HG03457 (cell line): ENCODE data around the gene SLC35E2B.
"Not testable (repeated sequence)": the region's sequence is repeated elsewhere in the genome, so short reads cannot be mapped to it uniquely, and the experiment has no call there.

Experiments
- ATAC-seq: cut with Tn5 transposase; IDR thresholded peaks from one replicate; pipeline ENCODE4 v1.9.1; 2021; ENCODE audit warnings: moderate number of reproducible peaks; ENCODE audit not compliant: unreplicated experiment

Gene SLC35E2B

DNA sequence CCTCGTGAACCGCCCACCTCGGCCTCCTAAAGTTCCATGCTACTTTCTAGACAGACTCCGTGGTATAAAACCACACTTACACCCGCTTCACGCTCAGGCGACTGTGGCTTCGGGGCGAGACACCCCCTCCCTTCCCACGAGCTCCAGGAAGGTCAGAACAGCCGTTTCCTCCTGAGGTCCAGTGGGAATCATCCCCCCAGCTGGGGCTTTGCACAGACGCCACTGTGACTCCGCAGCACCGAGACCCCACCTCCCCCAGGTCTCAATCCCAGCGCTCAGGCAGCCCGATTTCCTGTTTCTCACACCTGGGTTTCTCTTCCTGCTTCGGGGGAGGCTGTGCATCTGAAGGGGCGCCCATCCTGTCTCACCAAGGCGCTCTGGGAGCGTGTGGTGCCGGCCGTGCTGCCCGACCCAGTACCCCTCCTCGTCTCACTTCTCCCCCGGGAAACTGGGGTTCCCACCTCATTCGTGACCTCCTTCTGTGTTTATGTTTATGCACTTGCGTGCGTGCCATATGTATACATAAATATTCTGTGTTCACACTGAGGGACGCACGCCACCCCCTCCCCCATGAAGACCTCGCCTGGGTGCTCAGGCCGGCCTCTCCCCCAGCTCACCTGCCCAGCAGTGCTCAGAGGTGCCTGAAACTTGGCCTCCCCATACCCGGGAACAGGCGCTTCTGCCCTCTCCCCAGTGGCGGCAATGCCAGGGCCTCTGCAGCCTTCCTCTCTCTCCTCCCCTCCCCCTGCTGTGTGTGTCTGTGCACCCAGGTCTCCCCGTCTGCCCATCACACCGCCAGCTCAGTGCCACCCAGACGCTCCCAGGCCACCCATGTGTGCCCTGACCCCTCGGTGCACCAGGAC lies 14.6 kb downstream of the SLC35E2B start:
- peak; percentile 42 for ATAC-seq

DNA sequence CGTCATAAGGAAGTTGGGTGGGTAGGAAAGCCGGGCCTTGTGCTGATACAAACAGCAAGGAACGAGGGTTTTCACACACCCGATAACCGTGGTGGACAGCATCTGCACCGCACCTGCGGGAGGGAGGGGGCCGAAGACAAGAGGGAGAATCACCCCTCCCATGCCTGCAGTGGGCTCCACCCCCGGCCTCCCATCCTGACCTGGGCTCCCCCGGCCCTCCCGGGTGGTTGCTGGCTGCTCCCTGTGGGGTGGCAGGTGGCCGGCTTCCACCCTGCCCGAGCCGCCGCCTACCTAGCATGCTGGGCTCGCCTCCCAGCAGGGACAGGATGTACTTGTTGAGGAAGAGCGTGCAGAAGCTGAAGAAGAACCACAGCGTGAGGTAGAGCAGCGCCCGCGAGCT lies 16.5 kb downstream of the SLC35E2B start:
- not testable (repeated sequence) for ATAC-seq

DNA sequence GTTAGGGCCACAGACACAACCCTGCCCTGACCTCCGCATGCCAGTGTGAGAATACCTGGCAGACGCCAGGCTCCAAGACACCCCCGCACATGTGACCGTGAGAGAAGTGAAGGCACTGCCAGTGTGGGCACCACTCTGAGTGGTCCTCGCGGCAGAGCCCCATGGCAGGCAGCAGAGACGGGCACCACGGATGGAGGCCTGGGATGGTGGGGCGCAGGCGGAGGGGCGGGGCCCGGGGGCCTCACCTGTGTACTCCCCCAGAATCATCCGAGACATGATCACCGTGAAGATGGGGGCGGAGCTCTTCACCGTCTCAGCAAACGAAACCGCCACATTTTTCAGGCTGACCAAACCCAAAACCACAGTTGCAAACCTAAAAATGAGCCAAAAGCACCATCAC lies 17.4 kb downstream of the SLC35E2B start:
- ATAC-seq = not testable (repeated sequence)

DNA sequence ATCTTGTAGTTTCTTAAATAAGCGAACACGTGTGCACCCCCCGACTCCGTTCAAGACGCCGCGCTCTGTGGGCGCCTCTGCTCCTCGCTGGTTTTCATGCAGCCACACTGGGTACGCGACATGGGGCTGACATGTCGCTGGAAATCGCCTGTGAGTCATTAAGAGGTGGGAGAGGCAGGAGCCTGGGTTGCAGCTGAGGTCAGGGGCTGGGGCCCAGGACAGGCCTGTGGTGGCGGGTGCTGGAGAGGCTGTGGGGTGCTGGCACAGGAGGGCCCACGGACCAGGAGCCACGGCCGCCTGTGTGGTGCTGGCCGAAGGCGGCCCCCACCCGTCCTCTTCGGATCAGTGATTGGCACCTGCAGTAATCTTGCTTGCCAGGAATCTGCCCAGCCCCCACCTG lies 17.8 kb downstream of the SLC35E2B start:
- ATAC-seq = not testable (repeated sequence)

DNA sequence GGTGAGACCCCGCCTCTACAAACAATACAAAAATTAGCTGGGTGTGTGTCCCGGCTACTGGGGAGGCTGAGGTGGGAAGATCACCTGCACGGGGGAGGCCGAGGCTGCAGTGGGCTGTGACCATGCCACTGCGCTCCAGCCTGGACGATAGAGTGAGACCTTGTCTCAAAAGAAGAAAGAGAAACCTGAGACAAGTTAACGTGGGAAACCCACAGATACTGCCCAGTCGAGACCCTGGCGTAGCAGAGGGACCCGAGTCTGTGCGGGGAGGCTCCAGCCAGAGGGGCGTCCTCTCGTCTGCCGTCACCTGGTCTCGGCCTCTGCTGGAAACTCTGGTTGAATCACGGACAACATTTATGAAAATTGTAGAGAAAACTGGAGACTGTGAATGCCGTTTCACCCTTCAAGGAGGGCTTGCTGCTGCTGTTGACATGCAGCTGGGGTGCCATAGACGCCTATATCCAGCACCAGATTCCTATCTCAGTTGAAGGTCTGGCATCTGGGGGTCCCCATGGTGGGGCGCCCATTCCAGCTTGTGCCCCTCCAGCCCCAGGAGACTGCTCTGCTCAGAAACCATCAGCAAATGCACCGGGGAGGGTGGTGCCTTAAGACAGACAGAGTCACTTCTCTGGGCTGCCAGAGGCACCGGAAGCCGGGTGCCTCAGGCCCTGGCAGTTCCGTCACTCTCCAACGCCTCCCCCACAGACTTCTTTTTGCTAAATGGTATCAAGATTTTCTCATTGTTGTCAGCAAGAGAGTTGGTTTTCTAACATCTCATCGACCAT lies 20.2 kb downstream of the SLC35E2B start:
- ATAC-seq = no peak

DNA sequence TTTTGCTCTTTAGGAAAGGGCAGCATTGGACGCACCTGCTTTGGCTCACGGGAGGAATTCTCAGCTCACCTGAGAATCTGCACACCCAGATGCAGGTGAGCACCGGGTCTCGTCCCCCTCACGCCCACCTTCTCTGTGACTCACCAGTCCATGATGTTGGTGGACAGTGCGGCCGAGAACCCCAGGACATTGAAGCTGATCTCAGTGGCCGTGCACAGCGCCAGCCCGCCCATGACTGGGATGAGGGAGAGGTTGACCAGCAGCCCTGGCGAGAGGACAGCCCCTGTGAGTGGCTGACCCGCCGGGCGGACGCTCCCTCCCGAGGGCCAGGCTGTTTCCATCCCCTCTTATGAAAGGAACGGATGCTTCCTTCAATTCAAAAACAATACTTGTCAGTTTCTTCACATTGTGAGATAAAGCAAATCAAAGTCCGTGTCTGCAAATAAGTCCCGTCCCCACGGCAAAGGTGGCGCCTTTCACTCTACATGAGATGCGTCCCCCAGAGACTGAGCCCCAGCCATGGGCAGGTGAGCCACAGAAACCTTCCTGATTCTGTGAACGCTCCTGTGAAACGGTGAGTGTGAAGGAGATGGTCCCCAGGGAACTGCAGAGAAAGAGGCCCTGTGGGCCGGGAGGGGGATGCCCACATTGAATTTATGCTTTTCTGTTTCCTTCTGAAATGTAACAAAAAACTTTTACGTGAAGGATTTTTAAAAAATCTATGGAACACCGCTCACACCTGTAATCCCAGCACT lies 21.1 kb downstream of the SLC35E2B start:
- no peak for ATAC-seq

DNA sequence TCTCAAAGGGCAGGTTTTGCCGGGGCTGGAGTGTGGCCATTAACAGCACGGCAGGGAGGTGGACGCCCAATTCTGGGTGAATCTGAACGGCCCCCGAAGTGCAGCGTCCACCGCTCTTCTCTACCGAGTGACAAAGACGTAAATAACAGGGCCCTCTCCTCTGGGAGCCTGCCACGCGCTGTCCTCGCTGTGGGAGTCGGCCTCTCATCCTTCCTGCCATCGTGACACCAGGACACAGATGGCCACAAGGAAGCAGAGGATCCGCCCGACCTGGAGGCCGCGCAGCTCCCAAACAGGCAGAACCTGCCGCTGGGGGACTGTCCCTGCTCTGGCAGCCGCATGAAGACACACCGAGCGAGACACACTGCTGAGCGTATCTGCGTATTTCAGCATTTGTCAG lies 21.7 kb downstream of the SLC35E2B start:
- ATAC-seq = no peak

DNA sequence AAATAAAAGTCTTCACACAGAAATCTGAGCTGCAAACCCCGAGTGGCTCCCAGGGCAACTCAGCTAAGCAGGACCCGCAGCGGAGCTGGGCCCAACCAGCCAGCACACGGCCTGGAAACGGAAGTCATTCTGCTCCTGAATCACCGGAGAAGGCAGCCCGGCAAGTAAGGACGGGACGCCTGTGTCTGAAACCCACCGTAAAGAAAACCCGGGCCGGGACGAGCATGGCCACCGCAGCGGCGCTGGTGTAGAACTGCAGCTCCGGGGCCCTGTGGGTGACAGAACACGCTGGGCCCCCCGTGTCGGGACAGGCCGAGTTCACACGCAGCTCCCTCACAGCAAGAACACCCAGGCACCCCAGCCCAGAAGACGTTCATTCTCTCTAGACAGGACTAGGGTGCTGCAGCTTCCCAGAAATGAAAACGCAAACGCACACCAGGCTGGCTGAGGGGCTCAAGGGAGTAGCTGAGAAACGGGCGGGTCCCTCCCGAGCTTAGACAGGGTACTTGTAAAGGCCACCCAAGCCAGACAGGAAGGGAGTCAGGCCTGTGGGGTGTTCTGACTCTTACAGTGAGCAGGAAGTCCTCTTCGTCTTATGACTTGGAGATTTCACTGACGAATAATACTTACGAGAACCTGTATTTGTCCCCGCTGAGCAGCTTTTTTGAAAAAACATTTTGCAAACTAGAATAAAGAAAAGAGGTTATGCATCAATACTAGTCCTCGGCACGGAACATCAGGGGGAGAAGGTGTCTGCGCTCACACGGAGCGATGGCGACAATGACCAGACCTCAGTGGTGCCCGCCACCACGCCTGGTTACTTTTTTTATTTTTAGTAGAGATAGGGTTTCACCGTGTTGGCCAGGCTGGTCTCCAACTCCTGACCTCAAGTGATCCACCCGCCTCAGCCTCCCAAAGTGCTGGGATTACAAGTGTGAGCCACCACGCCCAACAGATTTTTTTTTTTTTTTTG lies 22.8 kb downstream of the SLC35E2B start:
- ATAC-seq = no peak

DNA sequence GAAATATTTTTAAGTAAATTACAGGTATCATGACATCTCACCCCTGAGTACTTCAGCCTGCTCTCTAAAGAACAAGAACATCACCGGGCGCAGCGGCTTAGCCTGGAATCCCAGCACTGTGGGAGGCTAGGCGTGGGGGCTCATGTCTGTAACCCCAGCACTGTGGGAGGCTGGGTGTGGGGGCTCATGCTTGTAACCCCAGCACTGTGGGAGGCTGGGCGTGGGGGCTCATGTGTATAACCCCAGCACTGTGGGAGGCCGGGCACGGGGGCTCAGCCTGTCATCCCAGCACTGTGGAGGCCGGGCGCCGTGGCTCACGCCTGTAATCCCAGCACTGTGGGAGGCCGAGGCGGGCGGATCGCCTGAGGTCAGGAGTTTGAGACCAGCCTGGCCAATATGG lies 26.1 kb downstream of the SLC35E2B start:
- ATAC-seq = no peak

DNA sequence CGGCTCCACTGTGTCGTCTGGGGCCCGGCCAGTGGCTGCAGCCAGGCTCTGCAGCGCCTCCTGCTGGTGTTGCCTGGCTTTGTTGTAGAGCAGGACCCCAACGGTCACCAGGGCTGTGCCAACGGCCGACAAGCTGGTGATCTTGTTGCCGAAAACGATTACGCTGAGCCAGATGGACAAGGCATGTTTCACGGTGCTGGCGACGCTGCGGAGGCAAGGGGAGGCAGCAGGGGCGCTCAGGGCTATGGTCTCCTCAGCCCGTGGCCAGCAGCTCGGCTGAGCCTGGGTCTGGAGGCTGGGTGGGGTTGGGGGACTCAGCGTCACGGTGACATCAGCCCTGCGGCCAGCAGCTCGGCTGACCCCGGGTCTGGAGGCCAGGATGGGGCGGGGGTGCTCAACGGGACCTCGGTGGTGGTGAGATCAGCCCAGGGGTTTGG lies 26.8 kb downstream of the SLC35E2B start:
- ATAC-seq = no peak

DNA sequence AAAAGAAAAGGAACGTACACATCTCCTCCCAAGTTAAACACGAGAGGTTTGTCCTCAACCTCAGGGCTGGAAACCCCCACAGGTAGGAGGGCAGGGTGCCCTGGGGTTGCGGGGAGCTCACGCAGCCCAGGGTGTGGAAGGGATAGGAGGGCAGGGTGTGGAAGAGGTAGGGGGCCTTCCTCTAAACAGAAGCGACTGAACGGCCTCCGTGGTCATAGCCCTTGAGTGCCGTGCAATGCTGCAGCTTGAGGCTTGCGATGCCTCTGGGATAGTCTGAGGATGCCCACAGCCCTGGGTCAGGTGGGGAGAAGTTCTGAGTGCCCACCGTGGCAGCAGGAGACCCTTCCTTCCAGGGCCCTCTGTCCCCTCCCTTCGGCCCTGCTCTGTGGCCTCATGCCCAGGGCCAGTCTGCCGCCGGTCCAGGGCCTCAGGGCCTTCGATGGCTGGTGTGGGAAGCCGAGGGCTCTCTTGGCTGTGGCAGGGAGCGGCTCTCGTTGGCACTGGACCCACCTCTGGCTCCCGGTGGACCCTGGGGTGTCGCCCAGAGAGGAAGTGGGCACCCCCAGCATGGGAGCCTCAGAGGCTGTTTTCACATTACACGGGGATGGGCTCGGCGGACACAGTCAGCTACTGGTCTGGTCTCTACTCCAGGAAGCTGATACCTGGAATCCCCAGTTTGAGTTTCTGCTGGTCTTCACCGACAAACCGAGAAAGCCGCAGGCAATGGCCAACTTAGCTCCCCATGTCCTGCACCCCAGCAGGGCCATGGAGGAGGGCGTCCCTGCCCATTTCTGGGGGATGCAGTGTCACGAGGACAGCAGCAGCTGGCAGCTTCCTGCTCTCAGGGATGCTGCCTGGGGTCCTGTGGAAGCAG lies 27.4 kb downstream of the SLC35E2B start:
- ATAC-seq = no peak

DNA sequence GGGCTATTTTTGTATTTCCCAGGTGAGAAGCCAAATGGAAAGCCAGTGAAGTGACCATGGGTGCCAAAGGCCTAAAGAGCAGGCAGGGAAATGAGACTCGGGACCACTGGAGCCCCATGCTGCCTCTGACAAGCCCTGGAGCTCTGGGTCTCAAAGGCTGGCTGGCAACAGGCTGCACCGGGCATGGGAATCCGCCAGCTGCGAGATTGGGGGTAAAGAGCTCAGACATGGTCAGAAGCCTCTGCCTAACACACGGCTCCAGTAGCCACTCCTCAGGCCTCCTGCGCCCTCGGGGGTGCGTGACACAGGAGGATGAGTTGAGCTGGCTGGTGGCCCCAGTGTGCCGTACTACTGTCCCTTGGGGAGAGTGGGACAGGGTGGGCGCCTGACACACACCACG lies 28.3 kb downstream of the SLC35E2B start:
- ATAC-seq = not testable (repeated sequence)

DNA sequence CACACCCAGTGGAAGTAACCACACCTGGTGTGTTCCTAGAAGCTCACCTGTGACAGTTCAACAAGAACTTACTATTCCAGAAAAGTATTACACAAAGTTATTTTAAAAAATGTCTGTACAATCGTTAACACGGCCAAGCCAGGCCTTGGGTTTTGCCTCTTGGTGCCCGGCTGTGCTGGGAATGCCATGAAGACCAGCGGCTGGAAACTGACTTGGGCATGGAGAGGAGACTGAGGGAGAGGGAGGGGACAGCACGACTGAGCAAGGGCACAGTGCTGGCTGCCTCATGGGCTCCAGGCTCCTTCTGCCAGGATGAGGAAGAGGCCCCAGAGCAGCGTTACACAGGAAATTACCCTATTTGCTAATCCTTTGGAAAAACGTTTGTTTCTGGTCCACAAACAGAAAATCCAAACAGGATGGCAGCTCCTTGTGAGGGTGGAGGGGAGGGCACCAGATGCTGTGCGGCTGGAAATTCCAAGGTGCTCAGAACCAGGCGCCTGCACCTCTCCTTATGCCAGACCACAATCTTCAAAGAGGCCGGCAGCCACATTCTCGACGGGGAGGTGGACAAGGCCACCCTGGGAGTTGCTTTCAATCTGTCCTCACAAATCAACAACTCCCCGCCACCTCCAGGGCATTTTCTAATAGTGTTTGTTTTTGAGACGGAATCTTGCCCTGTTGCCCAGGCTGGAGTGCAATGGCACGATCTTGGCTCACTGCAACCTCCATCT lies 29.6 kb downstream of the SLC35E2B start:
- ATAC-seq = not testable (repeated sequence)

DNA sequence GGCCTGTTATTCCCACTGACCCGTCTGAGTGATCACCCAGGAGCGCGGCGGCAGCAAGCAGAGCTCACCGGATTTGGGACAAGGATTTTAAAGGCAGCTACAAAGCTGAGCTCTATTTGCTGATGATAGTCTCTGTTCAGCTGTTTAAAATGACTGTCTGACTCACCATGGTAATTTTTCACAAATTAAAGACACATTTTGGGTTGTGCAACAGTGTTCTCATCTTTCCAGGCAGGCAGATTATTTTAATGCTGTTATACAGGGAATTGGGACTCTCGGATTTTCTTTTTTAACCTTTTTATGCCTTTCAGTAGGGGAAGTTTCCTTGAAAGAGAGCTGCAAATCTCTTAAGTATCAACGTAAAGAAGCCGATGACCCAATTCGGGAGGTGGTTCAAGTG lies 30.2 kb downstream of the SLC35E2B start:
- not testable (repeated sequence) for ATAC-seq

DNA sequence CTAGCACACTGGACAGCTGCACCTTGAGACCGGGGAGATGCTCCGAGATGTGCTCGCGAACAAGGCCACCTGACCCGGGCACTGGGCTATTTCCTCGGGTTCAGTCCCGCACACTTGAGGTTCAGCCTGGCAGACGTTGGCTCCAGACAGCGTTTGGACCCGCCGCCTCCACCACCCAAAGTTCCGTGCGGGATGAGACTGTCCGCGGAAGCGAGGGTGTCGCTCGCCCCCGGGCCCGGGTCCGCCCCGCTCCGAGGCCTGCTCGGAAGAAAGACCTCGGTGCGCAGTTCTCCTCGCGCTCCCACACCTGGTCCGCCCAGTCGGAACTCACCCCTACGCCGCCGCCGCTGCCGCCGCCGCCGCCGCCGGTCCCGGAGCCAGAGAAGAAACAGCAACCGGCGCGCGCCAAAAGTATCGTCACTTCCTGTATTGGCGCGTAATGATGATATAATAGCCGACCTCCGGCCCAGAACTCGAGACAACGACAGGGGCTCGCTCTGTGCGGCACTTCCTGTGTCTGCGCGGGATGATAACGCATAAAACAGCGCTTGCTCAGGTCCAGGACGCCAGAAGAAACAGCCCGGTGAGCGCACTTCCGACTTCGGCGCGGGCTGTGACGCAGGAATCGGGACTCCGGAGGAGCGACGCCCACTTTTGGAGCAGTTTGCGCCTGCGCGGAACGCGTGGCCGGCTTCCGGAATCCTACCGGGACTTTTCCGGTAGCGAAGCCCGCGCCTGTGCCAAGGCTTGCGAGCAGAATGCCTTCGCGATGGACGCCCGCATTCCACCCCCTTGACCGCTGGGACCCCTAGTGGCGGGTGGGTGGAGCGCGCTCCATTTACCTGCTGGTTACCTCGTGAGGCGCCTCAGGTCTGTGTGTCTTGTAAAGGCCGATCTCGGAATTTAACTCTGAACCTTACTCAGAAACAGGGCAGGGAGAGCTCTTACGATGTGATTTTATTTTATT lies 33.7 kb downstream of the SLC35E2B start, which contains the start of gene CDK11B:
Gene CDK11B (minus strand): TSS at position 422 of the 967 bp plus-strand sequence. CDS start 1,519 bp downstream, outside the sequence.
- peak; percentile 58 for ATAC-seq

DNA sequence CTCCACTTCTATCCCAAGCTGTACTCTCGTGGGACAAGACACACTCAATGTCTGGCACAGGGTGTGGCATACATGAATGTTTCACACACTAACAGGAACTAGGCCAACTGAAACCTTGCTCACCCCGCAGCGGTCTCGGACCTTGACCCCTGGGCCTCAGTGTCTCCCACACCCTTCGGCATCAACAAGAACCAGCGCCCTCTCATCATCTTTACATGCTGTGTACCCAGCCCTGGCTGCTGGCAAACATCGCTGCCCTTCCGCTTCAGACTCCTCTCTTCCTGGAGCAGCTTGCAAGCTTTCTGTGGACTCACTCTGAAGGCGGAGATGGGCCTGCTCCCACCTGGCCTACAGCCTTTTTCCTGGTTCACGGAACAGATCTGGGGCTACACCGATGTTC lies 44.3 kb downstream of the SLC35E2B start:
- not testable (repeated sequence) for ATAC-seq

DNA sequence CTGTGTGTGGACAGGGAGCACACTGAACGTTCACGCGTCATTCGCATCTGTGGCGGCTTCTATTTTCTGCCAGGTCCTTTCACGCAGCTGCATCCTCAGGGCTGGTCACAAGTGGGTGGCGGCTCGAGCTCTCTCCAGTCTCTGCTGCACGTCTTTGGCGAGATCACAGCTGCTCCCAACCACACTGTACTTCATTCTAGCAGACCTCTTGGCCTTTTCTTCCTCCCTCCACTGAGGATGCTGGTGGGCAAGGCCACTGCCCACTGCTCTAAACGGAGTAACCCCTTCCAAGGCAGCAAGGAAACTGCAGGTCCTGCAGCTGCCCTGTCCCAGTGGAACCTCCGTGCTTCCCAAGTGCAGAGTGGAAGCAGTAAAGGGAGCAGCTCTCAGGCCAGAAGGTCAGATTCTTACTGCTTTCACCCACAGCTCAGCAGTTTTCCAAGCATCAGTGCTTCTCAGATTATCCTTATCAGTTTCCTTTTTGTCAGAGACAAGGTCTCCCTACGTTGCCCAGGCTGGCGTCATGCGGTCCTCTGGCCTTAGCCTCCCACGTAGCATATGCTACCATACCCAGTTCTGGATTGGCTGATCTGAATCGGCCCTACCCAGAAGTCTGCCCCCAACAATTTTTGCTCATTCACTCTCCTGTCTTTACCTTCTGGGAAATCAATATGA lies 44.9 kb downstream of the SLC35E2B start:
- ATAC-seq = not testable (repeated sequence)
